Endometrial microvascular endothelial cells (primary cell): ENCODE data around the gene GTF2IRD2. TPM values are rescaled to one million over a fixed set of nuclear protein-coding genes. Genes with fewer than 3 reads are reported as not detected.

Experiments used
- total RNA-seq: library from RNA; depleted of rRNA; stranded (reverse); fragments of >200 nt; gene quantifications from one replicate; pipeline ENCODE4 v1.2.3, GENCODE V29; 2015; ENCODE audit errors: inconsistent ontology term

GTF2IRD2 gene
- total RNA-seq, 1 donor from 2014 or later: 8.5 TPM

Other genes starting within 250 kb of the GTF2IRD2 start
- 93.7 TPM for gene GTF2I, start 193.9 kb downstream of the GTF2IRD2 start, total RNA-seq
- gene NCF1, start 77.6 kb downstream of the GTF2IRD2 start, total RNA-seq: not detected
- 15.1 TPM for gene CASTOR2, start 113.1 kb upstream of the GTF2IRD2 start, total RNA-seq
- gene RCC1L, start 222.2 kb upstream of the GTF2IRD2 start, total RNA-seq: 70.4 TPM
- gene GTF2IRD2B, start 241.0 kb upstream of the GTF2IRD2 start, total RNA-seq: 5.7 TPM